SKM-1 (cell line): ENCODE results near the gene KSR2.

Experiments used
- DNase-seq: peaks from one replicate; lab custom pipeline; 2025; ENCODE audit not compliant: unreplicated experiment; lab: John Stamatoyannopoulos, UW

KSR2 gene

DNA sequence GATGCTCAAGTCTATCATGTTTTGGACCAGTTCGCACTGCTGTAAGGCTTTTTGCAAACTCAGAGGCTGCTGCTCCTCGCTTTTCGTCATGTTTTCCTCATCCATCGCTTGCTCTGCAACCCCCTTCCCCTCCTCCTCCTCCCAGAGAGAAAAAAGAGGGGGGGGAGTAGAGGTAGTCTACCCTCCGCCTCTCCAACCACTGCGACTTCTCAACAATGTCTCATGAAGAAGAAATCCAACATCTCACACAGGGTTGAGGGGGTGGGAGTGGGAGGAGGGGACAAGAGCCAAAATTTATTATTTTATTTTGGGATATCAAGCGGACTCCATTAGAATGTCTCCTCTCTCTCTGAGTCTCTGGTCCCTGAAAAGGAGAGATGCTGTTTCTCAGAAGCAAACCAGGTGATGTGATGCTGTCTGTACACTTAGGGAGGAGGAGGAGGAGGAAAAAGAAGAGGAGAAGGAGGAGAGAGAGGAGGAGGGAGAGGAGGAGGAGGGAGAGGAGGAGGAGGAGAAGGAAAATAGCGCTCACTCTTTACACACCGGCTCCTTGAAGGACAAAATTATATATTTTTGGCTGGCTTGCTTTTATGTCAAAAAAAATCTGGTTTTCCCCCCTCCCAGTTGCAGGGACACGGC lies 520 bp downstream of the KSR2 start:
- DNase-seq = no peak

DNA sequence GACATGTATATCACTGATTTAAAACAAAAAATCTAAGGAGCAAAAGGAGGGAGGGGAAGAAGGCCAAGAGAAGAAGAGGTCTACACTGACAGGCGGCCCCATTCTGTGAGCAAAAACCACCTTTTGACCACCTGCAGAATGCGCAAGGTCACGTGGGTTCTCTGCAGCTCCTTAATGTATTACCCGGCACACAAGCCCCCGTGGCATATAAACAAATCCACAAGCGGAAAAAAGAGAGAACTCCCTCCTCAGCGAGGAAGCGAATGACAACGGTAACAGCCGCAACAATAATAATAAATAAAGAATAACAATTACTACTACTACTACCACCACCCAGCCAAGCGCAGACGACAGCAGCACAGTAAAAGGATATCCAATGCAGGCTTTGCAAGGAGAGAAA lies 1.3 kb downstream of the KSR2 start:
- DNase-seq = no peak

DNA sequence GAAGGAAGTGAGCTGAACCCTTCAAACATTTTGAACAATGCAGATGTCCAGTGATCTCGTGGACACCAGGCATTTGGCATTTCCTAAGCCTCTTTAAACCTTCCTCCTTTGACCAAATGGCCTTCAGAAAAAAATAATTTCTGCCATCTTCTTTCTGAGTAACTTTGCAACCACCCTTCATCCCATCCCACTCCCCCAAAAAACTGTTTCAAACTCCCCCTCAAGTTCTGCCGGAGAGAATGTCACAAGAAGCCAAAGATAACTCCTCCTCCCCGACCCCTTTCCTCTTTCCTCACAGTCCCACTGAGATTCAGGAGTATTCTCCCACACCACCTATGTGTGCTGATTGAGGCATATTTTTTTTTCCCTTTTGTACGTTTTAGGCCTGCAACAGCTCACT lies 1.7 kb downstream of the KSR2 start:
- no peak for DNase-seq

DNA sequence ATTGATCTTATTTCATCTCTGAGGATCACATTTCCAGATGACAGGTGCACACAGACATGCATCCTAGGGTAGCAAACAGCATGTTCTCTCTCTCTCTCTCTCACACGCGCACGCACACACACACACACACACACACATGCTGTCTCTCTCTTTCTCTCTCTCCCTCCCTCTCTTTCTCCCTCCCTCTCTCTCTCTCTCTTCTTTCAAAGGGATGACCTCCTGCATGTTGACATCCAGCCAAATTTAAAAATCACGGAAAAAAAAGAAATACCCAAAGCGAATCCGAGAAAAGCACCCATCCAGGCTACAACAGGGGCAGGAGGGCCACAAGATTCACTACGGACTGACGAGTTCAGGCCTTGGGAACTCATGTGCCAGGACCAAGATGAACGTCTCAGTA lies 2.3 kb downstream of the KSR2 start:
- no peak for DNase-seq

DNA sequence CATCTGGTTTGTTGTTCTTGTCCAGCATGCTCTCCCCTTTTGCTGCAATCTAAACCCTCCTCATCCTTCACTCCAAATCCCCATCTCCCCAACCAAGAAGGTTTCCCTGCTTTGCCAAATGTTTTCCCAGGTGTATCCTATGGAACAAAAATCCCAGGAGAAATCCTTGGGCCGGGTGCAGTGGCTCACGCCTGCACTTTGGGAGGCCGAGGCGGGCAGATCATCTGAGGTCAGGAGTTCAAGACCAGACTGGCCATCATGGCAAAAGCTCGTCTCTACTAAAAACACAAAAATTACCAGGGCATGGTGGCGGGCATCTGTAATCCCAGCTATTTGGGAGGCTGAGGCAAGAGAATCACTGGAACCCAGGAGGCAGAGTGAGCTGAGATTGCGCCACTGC lies 5.0 kb downstream of the KSR2 start:
- DNase-seq = no peak

DNA sequence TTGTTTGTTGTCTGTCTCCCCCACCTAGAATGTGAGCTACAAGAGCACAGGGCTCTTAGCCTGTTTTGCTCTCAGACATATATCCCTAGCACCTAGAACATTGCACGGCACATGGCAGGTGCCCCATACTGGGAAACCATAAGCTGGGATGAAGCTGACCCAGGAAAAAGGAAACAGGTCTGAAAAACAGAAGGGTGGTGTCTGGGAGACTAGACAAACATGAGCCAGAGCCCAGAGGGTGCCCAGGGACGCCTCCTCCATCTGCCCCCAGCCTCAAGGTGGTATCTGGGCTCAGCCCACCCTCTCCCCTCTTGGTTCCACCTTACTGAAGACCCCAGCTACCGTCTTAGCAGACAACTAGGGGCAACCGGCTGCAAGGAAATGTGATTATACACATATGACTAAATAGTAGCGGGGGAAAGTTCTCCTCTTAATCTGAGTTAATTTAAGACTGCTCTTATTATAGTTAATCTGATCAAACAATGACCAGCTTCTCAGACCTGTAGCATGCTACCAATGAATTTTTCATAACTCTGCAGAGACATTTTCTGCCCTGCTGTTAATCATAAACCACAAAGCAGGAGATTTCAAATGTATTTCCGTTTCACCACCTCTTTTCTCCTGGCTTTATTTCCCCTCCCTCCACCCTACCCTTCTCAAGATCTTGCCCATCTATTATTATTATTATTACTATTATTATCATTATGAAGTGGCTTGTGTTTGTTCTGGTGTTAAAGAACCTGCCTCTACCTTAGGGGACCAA lies 31.9 kb downstream of the KSR2 start:
- DNase-seq = no peak

DNA sequence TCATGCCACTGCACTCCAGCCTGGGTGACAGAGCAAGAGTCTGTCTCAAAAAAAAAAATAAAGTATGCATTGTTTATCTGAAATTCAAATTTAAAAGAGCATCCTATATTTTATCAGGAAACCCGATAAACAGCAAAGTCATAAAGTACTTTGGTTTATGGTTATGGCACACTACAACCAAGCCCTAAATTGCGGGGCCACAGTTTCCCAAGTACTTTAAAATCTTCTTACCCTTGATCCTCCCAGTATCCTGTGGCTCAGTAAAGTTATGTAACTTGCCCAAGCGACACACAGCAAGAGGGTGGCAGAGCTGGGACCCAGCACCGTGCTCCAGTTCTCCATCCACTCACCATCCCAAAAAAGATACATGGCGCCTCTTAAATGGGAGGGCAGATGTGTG lies 35.2 kb downstream of the KSR2 start:
- no peak for DNase-seq

DNA sequence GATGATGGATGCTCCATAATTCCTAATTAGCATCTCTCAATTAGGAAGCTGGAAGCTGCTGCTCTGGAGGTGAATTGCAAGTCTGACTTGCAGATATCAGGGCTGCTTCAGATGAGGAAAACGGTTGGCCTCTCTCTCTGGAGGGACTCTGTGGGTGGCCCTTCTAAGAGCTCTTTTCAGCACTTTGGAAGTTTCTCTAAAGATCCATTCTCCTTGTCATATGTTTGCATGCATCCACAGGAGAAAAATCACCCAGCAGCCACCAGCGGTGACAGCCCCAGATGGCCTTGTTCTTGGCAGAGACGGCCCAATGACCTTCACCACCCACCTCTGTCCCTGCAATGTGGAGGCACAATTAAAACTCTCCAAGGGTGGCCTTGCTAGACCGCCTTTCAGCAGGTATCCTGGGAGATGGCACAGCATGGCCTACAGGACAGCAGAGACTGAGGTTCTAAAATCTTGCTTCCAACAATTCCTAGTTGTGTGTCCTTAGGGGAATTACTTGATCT lies 42.3 kb downstream of the KSR2 start:
- DNase-seq = no peak

DNA sequence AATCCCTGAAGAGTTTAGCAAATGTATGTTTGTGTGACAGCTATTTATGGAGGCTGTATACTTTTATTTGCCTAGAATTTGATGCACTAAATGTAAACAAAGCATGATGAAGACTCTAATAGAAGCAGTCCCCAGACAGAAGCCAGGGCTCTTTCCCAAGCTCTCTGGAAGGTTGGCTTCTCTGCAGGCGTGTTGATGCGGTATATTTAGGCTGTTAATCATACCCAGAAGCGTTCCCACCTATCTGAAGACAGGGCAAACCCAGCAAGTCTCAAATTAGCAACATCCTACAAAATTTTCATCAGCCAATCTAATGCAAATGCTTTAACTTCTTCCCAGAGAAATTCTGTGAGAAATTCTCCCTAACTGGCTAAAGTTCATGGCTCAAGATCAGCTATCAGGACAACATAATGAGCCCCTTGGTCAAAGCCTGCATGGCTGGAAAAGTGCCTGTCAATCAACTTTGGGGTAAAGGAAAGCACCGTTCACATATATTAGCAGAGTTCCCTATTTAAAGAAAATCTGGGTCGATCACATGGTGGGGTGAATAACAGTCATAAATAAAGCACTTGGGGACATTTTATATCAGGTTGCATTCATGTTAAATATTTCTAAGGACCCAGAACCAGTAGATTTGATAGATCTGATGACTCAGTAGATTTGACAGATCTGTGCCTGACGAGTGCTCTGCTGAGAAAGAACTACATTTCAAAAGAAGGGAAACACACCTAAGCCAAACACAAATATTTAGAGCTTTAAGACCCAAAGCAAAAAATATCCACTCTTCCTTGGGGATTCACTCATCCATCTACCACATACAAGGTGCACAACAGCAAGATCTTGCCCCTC lies 46.6 kb downstream of the KSR2 start:
- no peak for DNase-seq

DNA sequence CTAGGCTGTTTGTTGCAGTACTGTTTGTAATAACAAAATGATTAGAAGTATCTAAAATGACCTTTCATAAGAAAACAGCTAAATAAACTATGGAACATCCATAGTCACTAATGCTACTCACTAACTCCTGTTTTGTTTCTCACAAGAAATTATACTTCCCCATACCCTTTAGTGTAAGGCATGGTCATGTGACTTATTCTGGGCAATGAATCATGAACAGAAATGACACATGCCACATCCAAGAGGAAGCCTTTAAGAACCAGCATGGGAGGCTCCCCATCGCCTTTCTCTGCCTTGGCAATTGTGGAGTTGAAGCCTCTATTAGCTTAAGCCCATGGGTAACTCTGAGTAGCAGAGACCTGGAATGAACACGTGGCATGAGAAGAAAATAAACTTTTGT lies 49.3 kb downstream of the KSR2 start:
- no peak for DNase-seq

DNA sequence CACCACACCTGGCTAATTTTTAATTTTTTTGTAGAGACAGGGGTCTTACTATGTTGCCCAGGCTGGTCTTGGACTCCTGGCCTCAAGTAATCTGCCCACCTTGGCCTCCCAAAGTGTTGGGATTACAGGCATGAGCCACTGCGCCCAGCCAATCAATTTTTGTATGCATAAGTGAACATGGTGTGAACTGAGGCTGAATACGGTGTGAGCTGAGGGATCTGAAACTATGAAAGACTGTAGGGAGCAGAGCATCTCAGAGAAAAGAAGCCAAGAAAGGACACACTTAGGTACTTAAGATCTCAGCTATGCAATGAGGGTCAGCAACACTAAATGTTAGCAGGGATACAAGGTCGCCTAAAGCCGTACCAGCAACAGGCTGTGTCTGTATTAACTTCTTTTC lies 54.1 kb downstream of the KSR2 start:
- no peak for DNase-seq

DNA sequence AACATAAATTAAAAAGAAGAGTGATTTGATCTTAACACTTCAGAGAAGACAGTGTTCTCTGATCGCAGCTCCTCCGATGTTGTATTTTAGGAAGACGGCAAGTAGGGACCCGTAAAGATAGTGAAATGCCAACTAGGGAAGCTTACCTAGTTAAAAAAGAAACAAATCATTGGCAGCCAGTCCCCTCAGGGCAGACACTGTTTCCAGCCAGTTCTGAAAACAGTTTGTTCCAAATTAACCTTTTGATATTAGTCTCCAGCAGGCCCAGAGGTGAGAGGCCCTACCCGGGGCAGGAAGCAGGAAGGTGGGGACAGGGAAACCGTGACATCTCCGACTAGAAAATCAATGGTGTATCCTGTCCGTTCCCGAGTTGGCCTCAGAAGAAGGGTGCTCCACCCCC lies 56.0 kb downstream of the KSR2 start:
- no peak for DNase-seq

DNA sequence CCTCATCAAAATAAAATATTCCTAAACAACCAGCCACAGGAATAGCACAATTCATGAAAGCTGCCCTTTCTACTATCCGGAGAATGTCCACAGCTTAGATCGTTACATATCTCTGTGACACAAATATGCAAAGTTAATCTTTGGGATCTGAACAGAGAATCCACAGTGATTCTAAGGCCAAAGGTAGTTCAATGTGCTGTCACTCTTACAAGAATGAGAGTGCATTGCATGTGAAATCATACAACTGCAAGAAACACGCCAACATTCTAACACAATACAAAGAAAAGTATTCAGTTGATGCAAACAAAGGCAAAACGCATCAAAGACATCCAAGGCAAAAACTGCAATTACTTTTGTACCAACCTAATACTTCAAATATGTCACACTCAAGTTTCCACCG lies 60.4 kb downstream of the KSR2 start:
- no peak for DNase-seq

DNA sequence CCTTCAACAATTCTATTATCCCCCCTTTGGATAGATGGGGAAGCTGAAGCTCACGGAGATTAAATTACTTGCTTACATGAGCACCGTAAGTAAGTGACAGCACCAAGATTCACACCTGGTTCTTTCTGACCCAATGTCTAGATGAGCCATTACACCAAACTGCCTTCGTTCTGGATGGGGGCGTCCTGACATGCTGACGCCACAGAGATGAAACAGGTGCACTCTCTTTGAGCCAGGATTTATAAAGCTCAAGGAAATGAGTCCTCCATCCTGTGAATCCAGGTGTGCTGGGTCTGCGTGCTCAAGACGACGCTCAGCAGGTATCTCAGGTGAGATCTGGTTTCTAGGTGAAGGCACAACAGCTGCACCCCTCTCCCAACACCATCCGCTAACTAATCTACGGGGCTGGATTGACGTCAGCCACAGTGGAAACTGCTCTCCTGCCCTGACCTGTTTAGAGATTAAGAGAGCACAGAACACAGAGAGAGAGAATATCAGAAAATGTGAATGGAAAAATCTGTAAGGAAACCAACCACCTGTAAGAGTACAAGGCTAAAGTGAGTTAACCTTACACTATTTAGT lies 61.6 kb downstream of the KSR2 start:
- DNase-seq = no peak

DNA sequence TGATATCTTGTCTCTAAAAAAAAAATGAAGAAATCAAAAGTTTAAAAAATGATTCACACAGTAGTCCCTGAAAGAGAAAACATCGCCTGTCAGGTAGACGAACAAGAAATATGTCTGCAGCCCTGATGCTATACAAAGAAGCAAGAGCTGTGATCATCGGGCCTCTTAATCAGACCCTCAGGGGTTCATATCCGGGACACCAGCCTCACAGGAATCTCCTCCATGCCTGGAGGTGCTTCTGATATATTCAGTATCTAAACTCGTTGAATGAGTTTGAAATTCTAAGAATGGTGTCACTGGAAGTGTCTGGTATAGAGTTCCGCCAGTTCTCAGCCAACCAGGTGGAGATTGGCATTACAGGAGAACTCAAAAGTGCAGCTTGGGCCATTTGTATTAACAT lies 64.7 kb downstream of the KSR2 start:
- no peak for DNase-seq

DNA sequence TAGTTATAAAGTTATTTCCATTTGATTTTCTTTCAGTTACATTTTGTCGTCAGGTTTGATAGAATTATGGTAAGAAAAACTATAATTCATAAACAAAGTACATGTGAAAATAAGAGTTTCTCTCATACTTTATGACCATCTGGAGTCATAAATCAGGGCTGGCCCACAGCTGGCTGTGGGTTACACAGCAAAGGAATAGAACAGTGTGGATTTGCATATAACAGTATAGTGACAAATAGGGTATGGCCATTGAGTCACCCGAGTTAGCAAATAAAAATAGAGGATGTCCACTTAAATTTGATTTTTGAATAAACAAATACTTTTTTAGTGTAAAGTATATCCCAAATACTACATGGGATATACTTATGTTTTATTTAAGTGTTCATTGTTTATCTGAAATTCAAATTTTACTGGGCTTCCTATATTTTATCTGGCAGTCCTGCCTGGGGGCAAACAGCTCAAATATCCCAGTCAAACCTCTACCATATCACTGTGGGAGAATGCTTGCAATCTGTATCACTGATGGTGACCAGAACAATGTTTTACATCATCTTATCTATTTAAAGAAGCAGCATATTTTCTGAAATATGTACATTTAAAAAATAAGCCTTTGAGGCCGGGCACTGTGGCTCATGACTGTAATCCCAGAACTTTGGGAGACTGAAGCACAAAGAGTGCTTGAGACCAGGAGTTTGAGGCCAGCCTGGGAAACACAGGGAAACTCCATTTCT lies 65.5 kb downstream of the KSR2 start:
- no peak for DNase-seq

DNA sequence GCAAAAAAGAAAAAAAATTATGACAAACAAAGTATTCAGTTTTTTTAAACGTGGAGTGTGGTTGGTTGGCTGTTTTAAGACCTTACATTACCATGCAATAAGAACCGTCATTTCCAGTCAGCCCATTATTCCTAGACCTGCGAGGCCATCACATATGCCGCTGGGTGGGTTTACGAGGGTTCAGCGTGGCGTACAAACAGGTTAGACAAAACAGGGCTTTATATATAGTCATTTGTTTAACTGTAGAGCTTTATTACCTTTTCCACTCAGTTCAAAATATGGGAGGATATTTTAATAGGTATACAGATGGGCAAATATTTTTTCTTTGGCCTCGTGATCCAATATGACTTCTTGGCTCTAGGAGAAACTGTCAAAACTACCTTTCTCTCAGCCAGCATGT lies 67.2 kb downstream of the KSR2 start:
- no peak for DNase-seq

DNA sequence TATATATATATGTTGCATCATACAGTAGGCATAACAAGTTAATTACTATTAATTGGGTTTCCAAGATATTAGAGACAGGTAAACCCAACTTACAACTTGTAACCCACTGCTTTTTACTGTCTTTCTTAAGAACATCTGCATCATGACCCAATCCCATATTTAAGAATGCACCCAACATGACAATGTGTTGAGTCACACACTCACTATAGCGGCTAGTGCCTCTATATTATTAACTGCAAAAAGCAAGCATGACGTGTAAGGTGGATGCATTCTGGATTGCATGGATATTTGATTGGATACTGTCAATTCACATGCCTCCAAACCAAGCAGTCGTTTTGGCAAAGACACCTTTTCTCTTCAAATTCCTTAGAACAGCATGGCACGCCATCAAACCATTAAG lies 68.2 kb downstream of the KSR2 start:
- DNase-seq = no peak

DNA sequence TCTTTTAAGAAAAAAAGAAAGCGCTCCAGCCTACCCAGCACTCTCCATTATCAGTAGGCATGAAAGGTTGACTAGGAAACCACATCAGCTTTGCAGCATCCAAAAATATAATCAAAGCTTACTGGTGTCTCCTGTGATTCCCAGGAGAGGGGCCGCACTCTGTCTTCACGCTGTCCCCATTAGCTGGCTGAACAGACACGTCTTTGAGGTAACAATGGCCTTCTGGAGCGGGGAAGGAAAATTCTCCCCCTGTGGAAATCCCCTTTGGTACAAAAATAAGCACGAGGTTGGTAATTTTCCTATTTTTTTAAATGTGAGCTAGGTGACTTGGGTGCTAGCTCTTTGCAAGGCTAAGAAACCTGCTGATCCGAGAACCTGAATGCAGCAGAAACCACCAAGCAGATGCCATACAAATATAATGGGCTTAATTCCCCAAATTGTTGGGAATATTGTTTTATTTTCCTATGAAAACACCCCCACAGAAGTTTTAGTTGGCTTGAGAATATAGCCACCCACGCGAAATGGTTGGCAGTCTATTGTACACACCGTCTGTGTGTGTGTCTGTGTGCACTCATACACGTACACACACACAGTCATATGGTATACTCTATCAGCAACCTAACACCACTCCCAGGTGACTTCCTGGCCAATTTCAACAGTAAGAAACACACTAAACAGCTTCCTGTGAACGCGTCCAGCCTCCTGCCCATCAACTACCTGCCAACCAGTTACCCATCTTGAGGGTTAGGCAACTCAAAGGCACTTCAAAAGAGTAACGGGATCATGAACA lies 71.2 kb downstream of the KSR2 start:
- no peak for DNase-seq

DNA sequence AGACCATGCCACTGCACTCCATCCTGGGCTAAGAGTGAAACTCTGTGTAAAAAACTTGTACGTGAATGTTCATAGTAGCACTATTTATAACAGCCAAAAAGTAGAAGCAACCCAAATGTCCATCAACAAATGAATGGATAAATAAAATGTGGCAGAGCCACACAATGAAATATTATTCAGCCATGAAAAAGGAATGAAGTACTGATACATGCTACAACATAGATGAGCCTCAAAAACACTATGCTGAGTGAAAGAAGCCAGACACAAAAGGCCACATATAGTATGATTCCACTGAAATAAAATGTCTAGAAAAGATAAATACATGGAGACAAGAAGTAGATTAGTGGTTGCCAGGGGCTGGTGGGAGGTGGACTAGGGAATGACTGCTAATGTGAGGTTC lies 72.8 kb downstream of the KSR2 start:
- DNase-seq = no peak
